K562 (cell line): Measurements from ENCODE around the gene APOB. TPM values are rescaled to one million over a fixed set of nuclear protein-coding genes. Genes with fewer than 3 reads are reported as not detected.

Experiments used
- ATAC-seq: fragments of 200-7000 bp; cut with Tn5 transposase; 3 replicates; pipeline ENCODE4 v1.9.1; 2020; ENCODE audit warnings: moderate library complexity
- BruUV-seq: library from RNA; stranded (reverse); fragments of 400-500 nt; replicated peaks from 2 replicates; lab custom pipeline; 2021; lab: Mats Ljungman, UMichigan
- CTCF ChIA-PET: fragments of 300-600 bp; formaldehyde crosslinking; extraction: SDS; loops from one replicate; lab custom pipeline; 2021; ENCODE audit warnings: low intra/inter-chr PET ratio; lab: Yijun Ruan, JAX
- POLR2A ChIA-PET: fragments of 300-600, 350-650 bp; sonication (Branson Sonifier 250); formaldehyde crosslinking; extraction: SDS; loops from one replicate; lab custom pipeline; 2021; ENCODE audit warnings: antibody characterized with exemption, inconsistent platforms; lab: Yijun Ruan, JAX
- DNase-seq, 4 experiments: peaks; one replicate each; pipeline versions ENCODE4 v3.0.0 to v3.0.0-alpha.2; 2011 to 2018; ENCODE audit warnings: low spot score in 3 of 4, mixed read lengths in 3 of 4; ENCODE audit errors: extremely low read depth in 1 of 4
- FAIRE-seq: peaks from 2 replicates; lab custom pipeline; 2011; peaks lifted over from hg19 to GRCh38; lab: Jason Lieb, UNC
- H2AFZ ChIP-seq: 2 replicates; pipeline ENCODE4 v1.6.0; 2011; ENCODE audit warnings: low read depth, low read length, control low read depth, inconsistent platforms
- H3K27ac ChIP-seq: fragments of 200-600 bp; 3 replicates; pipeline ENCODE4 v1.8.0; 2011; ENCODE audit warnings: low read depth, mild to moderate bottlenecking, control low read depth, inconsistent platforms, low read length, moderate library complexity, mixed read lengths; ENCODE audit errors: extremely low read depth
- H3K27me3 ChIP-seq, 2 experiments: fragments of 300-600 bp in 1 of 2; 2 replicates in 1 of 2; 3 replicates in 1 of 2; pipeline versions ENCODE4 v1.6.0 to v1.8.0; 2011; ENCODE audit warnings: inconsistent platforms in 2 of 2, low read length in 2 of 2, mild to moderate bottlenecking in 1 of 2, mixed read lengths in 1 of 2, moderate library complexity in 1 of 2; ENCODE audit not compliant: control insufficient read depth in 2 of 2, insufficient read depth in 2 of 2
- H3K36me3 ChIP-seq: fragments of 300-600 bp; 3 replicates; pipeline ENCODE4 v1.8.0; 2011; ENCODE audit warnings: mild to moderate bottlenecking, low read length, inconsistent platforms; ENCODE audit not compliant: control insufficient read depth, insufficient read depth
- H3K4me1 ChIP-seq, 2 experiments: fragments of 200-600 bp in 1 of 2; replicated peaks in 1 of 2; 2 replicates in 1 of 2; 3 replicates in 1 of 2; pipeline versions ENCODE4 v1.5.1 to v1.8.0; 2011; ENCODE audit warnings: inconsistent platforms in 2 of 2, low read length in 2 of 2, mild to moderate bottlenecking in 1 of 2, mixed read lengths in 1 of 2, moderate library complexity in 1 of 2; ENCODE audit not compliant: control insufficient read depth in 2 of 2, insufficient read depth in 2 of 2
- H3K4me2 ChIP-seq: 2 replicates; pipeline ENCODE4 v1.6.1; 2011; ENCODE audit warnings: low read length, control low read depth, inconsistent platforms, mixed read lengths; ENCODE audit not compliant: insufficient read depth
- H3K4me3 ChIP-seq: fragments of 200-600 bp; sonication (generic), shearing (Covaris generic); 2 replicates; pipeline ENCODE4 v1.5.1; 2016; ENCODE audit warnings: control low read depth, inconsistent platforms
- H3K79me2 ChIP-seq: fragments of 200-600 bp; 3 replicates; pipeline ENCODE4 v1.8.0; 2011; ENCODE audit warnings: low read length, inconsistent platforms; ENCODE audit not compliant: control insufficient read depth, insufficient read depth
- H3K9ac ChIP-seq, 2 experiments: 2 replicates each; pipeline versions ENCODE4 v1.6.0 to v1.6.1; 2011; ENCODE audit warnings: low read depth in 2 of 2, low read length in 2 of 2, control low read depth in 1 of 2, inconsistent platforms in 1 of 2, mild to moderate bottlenecking in 1 of 2, mixed read lengths in 1 of 2; ENCODE audit not compliant: insufficient read depth in 1 of 2
- H3K9me1 ChIP-seq: one replicate; pipeline ENCODE4 v1.6.0; 2011; ENCODE audit warnings: inconsistent platforms, mild to moderate bottlenecking, low read length, moderate library complexity; ENCODE audit not compliant: control insufficient read depth, insufficient read depth
- H3K9me3 ChIP-seq: replicated peaks from 2 replicates; pipeline ENCODE4 v1.5.1; 2011; ENCODE audit warnings: low read depth, low read length, inconsistent platforms; ENCODE audit not compliant: control insufficient read depth, insufficient read depth
- H4K20me1 ChIP-seq: replicated peaks from 2 replicates; pipeline ENCODE4 v1.6.1; 2011; ENCODE audit warnings: low read length, inconsistent platforms, mixed read lengths; ENCODE audit not compliant: control insufficient read depth, insufficient read depth
- ATF6 ChIP-seq: sonication (generic); formaldehyde crosslinking; IDR thresholded peaks from 2 replicates; pipeline ENCODE4 v1.4.0; 2020; ENCODE audit warnings: mild to moderate bottlenecking, missing genetic modification reagents
- EP300 ChIP-seq: IDR thresholded peaks from 2 replicates; pipeline ENCODE4 v1.6.1; 2012; ENCODE audit warnings: low read length, improper control_type of control experiment
- POLR2G ChIP-seq: fragments of 200-400 bp; formaldehyde crosslinking; IDR thresholded peaks from 2 replicates; pipeline ENCODE4 v1.6.1; 2017; ENCODE audit warnings: low read depth, mild to moderate bottlenecking, antibody characterized with exemption, low read length, moderate library complexity
- TAF1 ChIP-seq: IDR thresholded peaks from 2 replicates; pipeline ENCODE4 v1.6.1; 2011; ENCODE audit warnings: mild to moderate bottlenecking, low read length, moderate library complexity; ENCODE audit not compliant: insufficient read depth, control insufficient read depth, severe bottlenecking; ENCODE audit errors: extremely low read depth
- ZNF76 ChIP-seq: fragments of 250-450 bp; sonication (Bioruptor Pico); IDR thresholded peaks from 2 replicates; pipeline ENCODE4 v1.4.0; 2020; ENCODE audit warnings: mild to moderate bottlenecking, moderate library complexity, borderline replicate concordance
- whole genome bisulfite sequencing: fragments of 100-300 bp; shearing (Covaris generic); methylation state at CpG from one replicate; pipeline ENCODE4 v1.1.6; 2016; ENCODE audit warnings: low coverage, mixed read lengths; ENCODE audit not compliant: insufficient coverage; ENCODE audit errors: missing lambda C conversion rate; 5-methylcytosine and 5-hydroxymethylcytosine counted together
- in situ Hi-C: fragments of 300-500 bp; cut with MboI; formaldehyde crosslinking; loops from 4 replicates; pipeline ENCODE4 v1.15.0; 2018; ENCODE audit warnings: inconsistent platforms, mixed read lengths
- intact Hi-C: fragments of 100-400 bp; cut with micrococcal nuclease; formaldehyde crosslinking; loops from 2 replicates; pipeline ENCODE4 v1.14.2; 2022
- polyA plus RNA-seq, 8 experiments: library from polyadenylated mRNA; depleted of rRNA in 4 of 8; stranded (reverse) in 5 of 8; unstranded in 3 of 8; fragments of >200 nt; fragmentation: Nextera tagmentation in 2 of 8; fragmentation: Illumina TruSeq in 1 of 8; extraction: Ambion mirVana in 2 of 8; extraction: Trizol in 1 of 8; gene quantifications; 2 replicates each; pipeline versions ENCODE4 v1.2.1 to v1.2.3, GENCODE V29; 2011 to 2014; ENCODE audit warnings: inconsistent platforms in 1 of 8, missing spikeins in 1 of 8
- total RNA-seq, 7 experiments: library from RNA; depleted of rRNA in 6 of 7; stranded (reverse); fragments of >200 nt in 6 of 7; fragmentation: Illumina TruSeq in 2 of 7; extraction: Trizol in 2 of 7; gene quantifications; 2 replicates each; pipeline versions ENCODE4 v1.2.1 to v1.2.3, GENCODE V29; 2011 to 2021; ENCODE audit warnings: low replicate concordance in 1 of 7
- TF ChIP-seq, protein P1 (sequence below), 2 experiments: fragments of 150-350 bp in 1 of 2; IDR thresholded peaks; 2 replicates each; pipeline ENCODE4 v1.6.1; 2012 to 2016; ENCODE audit warnings: low read depth in 2 of 2, low read length in 2 of 2, mild to moderate bottlenecking in 1 of 2, moderate library complexity in 1 of 2

APOB gene
- total and polyA plus RNA-seq, 9 of the 15 experiments (the other 6 are each of a cell fraction or from before 2014, with no cell fraction given): 0.73 TPM; not detected in 8

DNA sequence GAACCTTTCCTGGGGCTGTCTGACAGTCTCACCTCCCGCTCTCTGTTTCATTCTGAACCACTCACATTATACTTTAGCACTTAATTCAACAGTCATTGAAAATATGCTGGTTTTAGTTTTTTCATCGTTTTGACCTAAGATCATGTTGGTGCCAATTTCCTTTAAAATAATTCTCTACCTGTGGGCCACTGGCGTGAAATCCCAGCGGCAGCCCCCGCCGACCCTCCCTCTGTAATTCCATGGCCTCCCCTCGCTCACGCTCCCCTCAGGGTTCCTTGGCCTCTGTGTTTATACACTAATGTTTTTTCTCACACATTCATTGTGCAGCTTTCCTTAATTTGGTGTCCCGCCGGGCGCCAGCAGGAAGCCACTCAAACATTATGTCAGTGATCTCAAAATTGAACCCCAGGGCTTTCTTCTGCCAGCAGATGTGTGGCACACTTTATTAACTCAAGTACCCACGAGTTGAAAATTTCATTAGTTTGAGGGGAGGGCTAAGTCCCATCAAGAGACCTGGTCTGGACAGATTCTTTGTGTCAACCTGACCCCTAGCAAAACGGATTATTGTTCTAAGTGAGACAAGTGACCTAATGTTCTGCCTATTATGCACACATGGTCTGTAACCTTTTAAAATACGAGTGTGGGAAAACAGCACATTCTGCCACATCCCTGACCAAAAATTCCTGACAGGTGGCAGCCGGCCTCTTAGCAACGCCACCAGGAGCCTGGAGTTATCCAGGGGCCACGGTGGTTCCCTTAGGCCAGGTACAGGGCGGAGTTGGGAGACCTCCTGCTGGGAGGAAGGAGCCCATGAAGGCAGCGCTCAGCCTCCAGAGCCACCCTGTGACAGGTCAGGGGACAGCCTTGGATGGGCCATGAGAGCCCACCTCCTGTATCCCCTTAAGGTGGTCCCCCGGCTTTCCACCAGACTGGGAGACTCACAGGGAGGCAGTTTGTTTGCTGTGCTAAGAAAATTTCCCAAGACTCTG, 53.1 kb downstream of the APOB start:
- intact Hi-C loops: no loop called here
- DNase-seq (no peak), FAIRE-seq (no peak), ATAC-seq (peak; percentile 24; the same call in 1 of the 3 replicates)
- TF ChIP-seq ZNF76: no peak
- no peak for TF ChIP-seq TAF1
- TF ChIP-seq, protein P1, sequence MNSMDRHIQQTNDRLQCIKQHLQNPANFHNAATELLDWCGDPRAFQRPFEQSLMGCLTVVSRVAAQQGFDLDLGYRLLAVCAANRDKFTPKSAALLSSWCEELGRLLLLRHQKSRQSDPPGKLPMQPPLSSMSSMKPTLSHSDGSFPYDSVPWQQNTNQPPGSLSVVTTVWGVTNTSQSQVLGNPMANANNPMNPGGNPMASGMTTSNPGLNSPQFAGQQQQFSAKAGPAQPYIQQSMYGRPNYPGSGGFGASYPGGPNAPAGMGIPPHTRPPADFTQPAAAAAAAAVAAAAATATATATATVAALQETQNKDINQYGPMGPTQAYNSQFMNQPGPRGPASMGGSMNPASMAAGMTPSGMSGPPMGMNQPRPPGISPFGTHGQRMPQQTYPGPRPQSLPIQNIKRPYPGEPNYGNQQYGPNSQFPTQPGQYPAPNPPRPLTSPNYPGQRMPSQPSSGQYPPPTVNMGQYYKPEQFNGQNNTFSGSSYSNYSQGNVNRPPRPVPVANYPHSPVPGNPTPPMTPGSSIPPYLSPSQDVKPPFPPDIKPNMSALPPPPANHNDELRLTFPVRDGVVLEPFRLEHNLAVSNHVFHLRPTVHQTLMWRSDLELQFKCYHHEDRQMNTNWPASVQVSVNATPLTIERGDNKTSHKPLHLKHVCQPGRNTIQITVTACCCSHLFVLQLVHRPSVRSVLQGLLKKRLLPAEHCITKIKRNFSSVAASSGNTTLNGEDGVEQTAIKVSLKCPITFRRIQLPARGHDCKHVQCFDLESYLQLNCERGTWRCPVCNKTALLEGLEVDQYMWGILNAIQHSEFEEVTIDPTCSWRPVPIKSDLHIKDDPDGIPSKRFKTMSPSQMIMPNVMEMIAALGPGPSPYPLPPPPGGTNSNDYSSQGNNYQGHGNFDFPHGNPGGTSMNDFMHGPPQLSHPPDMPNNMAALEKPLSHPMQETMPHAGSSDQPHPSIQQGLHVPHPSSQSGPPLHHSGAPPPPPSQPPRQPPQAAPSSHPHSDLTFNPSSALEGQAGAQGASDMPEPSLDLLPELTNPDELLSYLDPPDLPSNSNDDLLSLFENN (IDR thresholded peaks at IDR 0.05; ENCODE audit: low read depth in 2 of 2, low read length in 2 of 2): no peak
- no peak for TF ChIP-seq ATF6 (CRISPR knock-in tag)
- TF ChIP-seq POLR2G: no peak
- no peak for TF ChIP-seq EP300
- no peaks in the 10 kb centered on the region for H3K79me2 ChIP-seq
- no peaks in the 10 kb centered on the region for H3K36me3 ChIP-seq
- in situ Hi-C loops: no loop called here
- H3K4me2 ChIP-seq: no peak overlapping the region
- no peak overlapping the region for H2AFZ ChIP-seq
- no peaks in the 10 kb centered on the region for H3K4me1 ChIP-seq
- H4K20me1 ChIP-seq: no peaks in the 10 kb centered on the region
- under 1% methylated on average over 20 of the region's 20 CpGs for WGBS
- ChIA-PET CTCF (no interaction called here), POLR2A (no interaction called here)
- peaks cover 0 to 40% of the 10 kb centered on the region in 2 experiments; a peak in 3 of 5 replicates for H3K27me3 ChIP-seq
- no peaks in the 10 kb centered on the region for H3K9me3 ChIP-seq
- no peak overlapping the region for H3K9ac ChIP-seq
- no peak overlapping the region for H3K27ac ChIP-seq
- H3K4me3 ChIP-seq: no peak overlapping the region
- no peaks in the 10 kb centered on the region for H3K9me1 ChIP-seq
- no TSS peak for BruUV-seq
